DOHH2 (cell line): ENCODE data around the gene ALKBH3.

Source experiments
- CTCF ChIP-seq: fragments of 200-600 bp; sonication (generic); IDR thresholded peaks from one replicate; pipeline ENCODE4 v1.5.1; 2014; ENCODE audit warnings: antibody characterized with exemption, mild to moderate bottlenecking, low read depth, low read length; ENCODE audit not compliant: poor library complexity, severe bottlenecking
- EZH2phosphoT487 ChIP-seq: fragments of 200-600 bp; sonication (generic); IDR thresholded peaks from 2 replicates; pipeline ENCODE4 v1.6.1; 2017; ENCODE audit warnings: borderline replicate concordance, mild to moderate bottlenecking, antibody characterized with exemption, low read length, moderate library complexity, mixed read lengths

DNA sequence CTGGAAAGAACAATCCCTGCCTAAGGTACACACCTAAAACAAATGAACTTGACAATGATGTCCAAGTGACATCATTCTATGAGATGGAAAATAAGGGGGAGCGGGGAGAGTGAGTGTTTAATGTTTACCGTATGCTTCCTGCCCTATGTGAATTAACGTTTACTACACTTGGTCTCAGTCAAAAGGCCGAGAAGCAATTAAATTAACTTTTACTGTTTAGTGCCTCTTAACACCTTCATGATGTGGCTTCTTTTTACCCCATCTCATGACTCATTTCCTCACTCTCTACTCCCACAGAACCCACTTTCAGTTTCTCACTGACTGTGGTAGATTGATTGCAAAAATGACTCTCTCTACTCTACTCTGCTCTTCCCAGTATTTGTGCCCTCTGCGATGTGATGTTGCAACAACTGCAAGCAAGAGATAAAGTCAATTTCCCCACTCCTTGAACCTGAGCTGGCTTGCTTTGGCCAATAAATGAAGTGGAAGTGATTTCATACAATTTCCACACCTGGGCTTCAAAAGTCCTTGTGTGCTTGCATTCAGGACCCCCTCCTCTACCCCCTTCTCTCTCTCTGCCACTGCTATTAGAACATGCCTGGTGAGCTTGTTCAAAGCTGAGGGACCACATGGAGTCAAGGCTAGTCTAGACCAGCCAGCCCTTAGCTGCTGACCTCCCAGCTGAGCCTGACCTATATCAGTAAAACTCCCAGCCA is 11.6 kb upstream of the ALKBH3 start:
- TF ChIP-seq CTCF (no peak), EZH2phosphoT487 (no peak)
